GM12801 (cell line): ENCODE measurements around the gene MYOM1.

Source experiments
- CTCF ChIP-seq: IDR thresholded peaks from one replicate; pipeline ENCODE4 v1.5.1; 2011; ENCODE audit warnings: control low read depth; ENCODE audit not compliant: insufficient read length; ENCODE audit errors: extremely low read depth

The MYOM1 gene

GRCh38 chr18:3056311-3056710 is 163.5 kb downstream of the MYOM1 start:
- no peak for TF ChIP-seq CTCF

- TF ChIP-seq CTCF: no peak
These were observed 164.0 kb downstream of the MYOM1 start for GRCh38 chr18:3055816-3056215.

GRCh38 chr18:3055186-3055728 is 164.5 kb downstream of the MYOM1 start:
- no peak for TF ChIP-seq CTCF

- no peak for TF ChIP-seq CTCF
These were observed 165.0 kb downstream of the MYOM1 start for GRCh38 chr18:3054780-3055179.

- TF ChIP-seq CTCF: no peak
These were observed 165.6 kb downstream of the MYOM1 start for GRCh38 chr18:3054214-3054613.

- no peak for TF ChIP-seq CTCF
These were observed 166.7 kb downstream of the MYOM1 start for GRCh38 chr18:3053081-3053480.

GRCh38 chr18:3052411-3052758 is 167.4 kb downstream of the MYOM1 start:
- TF ChIP-seq CTCF: no peak

GRCh38 chr18:3051718-3052410 is 167.9 kb downstream of the MYOM1 start:
- no peak for TF ChIP-seq CTCF
